GM13976 (cell line): Measurements from ENCODE around the gene SEPHS1.

Source experiments
- DNase-seq: peaks from one replicate; pipeline ENCODE4 v3.0.0; 2012; ENCODE audit warnings: low spot score
- CTCF ChIP-seq: IDR thresholded peaks from 2 replicates; pipeline ENCODE4 v1.5.1; 2012; ENCODE audit warnings: borderline replicate concordance, mild to moderate bottlenecking; ENCODE audit not compliant: insufficient read depth; ENCODE audit errors: extremely low read depth, missing control alignments, control extremely low read depth
- in situ Hi-C: fragments of 300-500 bp; cut with MboI; formaldehyde crosslinking; loops from one replicate; pipeline ENCODE4 v1.12.0; 2022; ENCODE audit warnings: low sequenced_read_pairs, mixed read lengths, inconsistent platforms; ENCODE audit not compliant: unreplicated experiment

The SEPHS1 gene

GRCh38 chr10:13322615-13323148 lies 25.4 kb downstream of the SEPHS1 start:
- TF ChIP-seq CTCF: no peak
- in situ Hi-C loops: no loop called here
- DNase-seq: no peak

GRCh38 chr10:13321576-13321975 lies 26.5 kb downstream of the SEPHS1 start:
- DNase-seq: no peak
- TF ChIP-seq CTCF: no peak
- in situ Hi-C loops: no loop called here

- no peak for TF ChIP-seq CTCF
- no peak for DNase-seq
- in situ Hi-C loops: no loop called here
Measured at GRCh38 chr10:13319166-13319565, 28.9 kb downstream of the SEPHS1 start.

- DNase-seq: no peak
- no peak for TF ChIP-seq CTCF
- in situ Hi-C loops: no loop called here
Measured at GRCh38 chr10:13317474-13317873, 30.6 kb downstream of the SEPHS1 start.

- no peak for TF ChIP-seq CTCF
- in situ Hi-C loops: no loop called here
- DNase-seq: no peak
Measured at GRCh38 chr10:13316635-13317311, 31.3 kb downstream of the SEPHS1 start.

- in situ Hi-C loops: no loop called here
- no peak for TF ChIP-seq CTCF
- DNase-seq: no peak
Measured at GRCh38 chr10:13315361-13315760, 32.7 kb downstream of the SEPHS1 start.

- in situ Hi-C loops: no loop called here
- TF ChIP-seq CTCF: no peak
- no peak for DNase-seq
Measured at GRCh38 chr10:13311177-13311575, 36.9 kb downstream of the SEPHS1 start.
